ENCODE data around the gene FSD2.
A peak's percentile ranks its signal among the peaks of the same experiment; 100 is the strongest.

The FSD2 gene

GRCh38 chr15:82805994-82806406, at the start of gene FSD2:
Gene FSD2, minus strand, starts transcription at chr15:82806069. Its CDS starts 18,679 bp downstream, at chr15:82787390.
- DNase-seq: no peak

GRCh38 chr15:82854554-82854953, 48.7 kb upstream of the FSD2 start:
- no peak for DNase-seq

- no peak for DNase-seq
Measured at GRCh38 chr15:82852941-82853561, 47.2 kb upstream of the FSD2 start.

- no peak for DNase-seq
Measured at GRCh38 chr15:82851981-82852511, 46.2 kb upstream of the FSD2 start.

GRCh38 chr15:82851306-82851850, 45.5 kb upstream of the FSD2 start:
- no peak for DNase-seq

GRCh38 chr15:82850731-82851130, 44.9 kb upstream of the FSD2 start:
- DNase-seq: peak; percentile 51

GRCh38 chr15:82849556-82850512, 44.0 kb upstream of the FSD2 start:
- peak; percentile 73 for DNase-seq

GRCh38 chr15:82848241-82848993, 42.5 kb upstream of the FSD2 start:
- DNase-seq: no peak

- DNase-seq: no peak
Measured at GRCh38 chr15:82847703-82848102, 41.8 kb upstream of the FSD2 start.

GRCh38 chr15:82846621-82847020, 40.8 kb upstream of the FSD2 start:
- DNase-seq: no peak

GRCh38 chr15:82845686-82846085, 39.8 kb upstream of the FSD2 start:
- no peak for DNase-seq

GRCh38 chr15:82843566-82843965, 37.7 kb upstream of the FSD2 start:
- DNase-seq: no peak

GRCh38 chr15:82840166-82840565, 34.3 kb upstream of the FSD2 start:
- DNase-seq: no peak

GRCh38 chr15:82839136-82839535, 33.3 kb upstream of the FSD2 start:
- DNase-seq: no peak

GRCh38 chr15:82838096-82838735, 32.3 kb upstream of the FSD2 start:
- no peak for DNase-seq

GRCh38 chr15:82835391-82835917, 29.6 kb upstream of the FSD2 start:
- DNase-seq: no peak

GRCh38 chr15:82833362-82833682, 27.5 kb upstream of the FSD2 start:
- DNase-seq: no peak

GRCh38 chr15:82832601-82833361, 26.9 kb upstream of the FSD2 start:
- DNase-seq: no peak

GRCh38 chr15:82831894-82832600, 26.2 kb upstream of the FSD2 start:
- DNase-seq: no peak

GRCh38 chr15:82830427-82831173, 24.7 kb upstream of the FSD2 start:
- DNase-seq: no peak

Measured in NCI-H446 treated with DMSO at 0.1 percent for 48 hours (cell line).